H9 (cell line): ENCODE data around the gene ILK. TPM values are rescaled to one million over a fixed set of nuclear protein-coding genes. Genes with fewer than 3 reads are reported as not detected.

Experiments
- DNase-seq: peaks from one replicate; pipeline ENCODE4 v3.0.0-alpha.2; 2017
- H2AFZ ChIP-seq: one replicate; pipeline ENCODE4 v1.6.1; 2013; ENCODE audit warnings: mild to moderate bottlenecking, low read length, control low read depth, moderate library complexity
- H2AK5ac ChIP-seq: 2 replicates; pipeline ENCODE4 v1.6.1; 2013; ENCODE audit warnings: low read length, control low read depth, mixed read lengths; ENCODE audit not compliant: insufficient read length
- H2BK120ac ChIP-seq: one replicate; pipeline ENCODE4 v1.6.1; 2013; ENCODE audit warnings: low read depth, mild to moderate bottlenecking, low read length, control low read depth, inconsistent platforms; ENCODE audit not compliant: poor library complexity, severe bottlenecking
- H2BK12ac ChIP-seq: 2 replicates; pipeline ENCODE4 v1.6.1; 2013; ENCODE audit warnings: low read length, control low read depth, mixed read lengths, low read depth; ENCODE audit not compliant: insufficient read length
- H2BK15ac ChIP-seq: 2 replicates; pipeline ENCODE4 v1.6.1; 2013; ENCODE audit warnings: low read depth, low read length, control low read depth
- H2BK20ac ChIP-seq: one replicate; pipeline ENCODE4 v1.6.1; 2013; ENCODE audit warnings: low read depth, mild to moderate bottlenecking, low read length, control low read depth, inconsistent platforms; ENCODE audit not compliant: poor library complexity, severe bottlenecking
- H2BK5ac ChIP-seq: 2 replicates; pipeline ENCODE4 v1.6.1; 2013; ENCODE audit warnings: low read length, control low read depth, mixed read lengths; ENCODE audit not compliant: insufficient read length
- H3K14ac ChIP-seq: 2 replicates; pipeline ENCODE4 v1.6.1; 2013; ENCODE audit warnings: low read length, control low read depth; ENCODE audit not compliant: insufficient read depth
- H3K18ac ChIP-seq: 2 replicates; pipeline ENCODE4 v1.6.1; 2013; ENCODE audit warnings: low read depth, mild to moderate bottlenecking, mixed read lengths, low read length, control low read depth; ENCODE audit not compliant: insufficient read length
- H3K23ac ChIP-seq: 2 replicates; pipeline ENCODE4 v1.6.1; 2013; ENCODE audit warnings: low read length, control low read depth, mixed read lengths, low read depth; ENCODE audit not compliant: insufficient read length
- H3K23me2 ChIP-seq: 2 replicates; pipeline ENCODE4 v1.6.1; 2013; ENCODE audit warnings: low read depth, mild to moderate bottlenecking, mixed read lengths, low read length, control low read depth; ENCODE audit not compliant: insufficient read length, poor library complexity, severe bottlenecking
- H3K27ac ChIP-seq: 2 replicates; pipeline ENCODE4 v1.5.1; 2013; ENCODE audit warnings: low read length, control low read depth, mixed read lengths, low read depth; ENCODE audit not compliant: insufficient read length
- H3K27me3 ChIP-seq: 2 replicates; pipeline ENCODE4 v1.6.1; 2013; ENCODE audit warnings: low read length, control low read depth, inconsistent platforms; ENCODE audit not compliant: insufficient read depth
- H3K4ac ChIP-seq: 2 replicates; pipeline ENCODE4 v1.6.1; 2013; ENCODE audit warnings: low read depth, mild to moderate bottlenecking, control low read depth, inconsistent platforms, low read length, moderate library complexity
- H3K4me1 ChIP-seq: 2 replicates; pipeline ENCODE4 v1.6.1; 2013; ENCODE audit warnings: low read length, control low read depth, inconsistent platforms; ENCODE audit not compliant: insufficient read depth
- H3K4me2 ChIP-seq: 2 replicates; pipeline ENCODE4 v1.6.1; 2013; ENCODE audit warnings: low read length, control low read depth, mixed read lengths; ENCODE audit not compliant: insufficient read length, insufficient read depth
- H3K56ac ChIP-seq: 2 replicates; pipeline ENCODE4 v1.6.1; 2013; ENCODE audit warnings: low read depth, mild to moderate bottlenecking, mixed read lengths, low read length, control low read depth; ENCODE audit not compliant: insufficient read length
- H3K79me1 ChIP-seq: 2 replicates; pipeline ENCODE4 v1.6.1; 2013; ENCODE audit warnings: low read depth, mild to moderate bottlenecking, moderate library complexity, low read length, control low read depth, inconsistent platforms; ENCODE audit not compliant: insufficient read depth, poor library complexity, severe bottlenecking
- H3K79me2 ChIP-seq: 2 replicates; pipeline ENCODE4 v1.6.1; 2013; ENCODE audit warnings: low read length, control low read depth, inconsistent platforms; ENCODE audit not compliant: insufficient read depth
- H3K9ac ChIP-seq: 2 replicates; pipeline ENCODE4 v1.6.1; 2013; ENCODE audit warnings: low read length, control low read depth, mixed read lengths; ENCODE audit not compliant: insufficient read length; ENCODE audit errors: extremely low read depth
- H3K9me3 ChIP-seq: one replicate; pipeline ENCODE4 v1.6.1; 2013; ENCODE audit warnings: low read depth, low read length, inconsistent platforms; ENCODE audit not compliant: control insufficient read depth
- H3T11ph ChIP-seq: one replicate; pipeline ENCODE4 v1.6.1; 2013; ENCODE audit warnings: mild to moderate bottlenecking, low read length, control low read depth, inconsistent platforms
- H4K20me1 ChIP-seq: one replicate; pipeline ENCODE4 v1.6.1; 2013; ENCODE audit not compliant: control insufficient read depth, insufficient read length, insufficient read depth
- H4K5ac ChIP-seq: 2 replicates; pipeline ENCODE4 v1.6.1; 2013; ENCODE audit warnings: low read depth, mild to moderate bottlenecking, mixed read lengths, low read length, control low read depth; ENCODE audit not compliant: insufficient read length
- H4K8ac ChIP-seq: replicated peaks from 2 replicates; pipeline ENCODE4 v1.6.1; 2013; ENCODE audit warnings: low read length, control low read depth, mixed read lengths, low read depth; ENCODE audit not compliant: insufficient read length
- H4K91ac ChIP-seq: 2 replicates; pipeline ENCODE4 v1.6.1; 2013; ENCODE audit warnings: low read depth, mild to moderate bottlenecking, moderate library complexity, mixed read lengths, low read length, control low read depth; ENCODE audit not compliant: insufficient read length
- H3K27ac Mint-ChIP-seq, 3 experiments: 2 replicates in 2 of 3; 3 replicates in 1 of 3; pipeline ENCODE4 v1.8.0; 2020 to 2021; ENCODE audit warnings: mixed read lengths in 3 of 3, mild to moderate bottlenecking in 1 of 3, moderate library complexity in 1 of 3
- H3K27me3 Mint-ChIP-seq: 2 replicates; pipeline ENCODE4 v1.8.0; 2021; ENCODE audit warnings: low read depth, mild to moderate bottlenecking, moderate library complexity, mixed read lengths
- H3K36me3 Mint-ChIP-seq, 3 experiments: 2 replicates in 2 of 3; 3 replicates in 1 of 3; pipeline ENCODE4 v1.8.0; 2020 to 2021; ENCODE audit warnings: low read depth in 3 of 3, mixed read lengths in 3 of 3; ENCODE audit not compliant: insufficient read depth in 1 of 3
- H3K4me1 Mint-ChIP-seq, 2 experiments: 2 replicates each; pipeline ENCODE4 v1.8.0; 2020; ENCODE audit warnings: mixed read lengths in 2 of 2
- H3K4me3 Mint-ChIP-seq, 2 experiments: 2 replicates in 1 of 2; 3 replicates in 1 of 2; pipeline ENCODE4 v1.8.0; 2020 to 2021; ENCODE audit warnings: mild to moderate bottlenecking in 2 of 2, mixed read lengths in 2 of 2, moderate library complexity in 1 of 2
- H3K9me3 Mint-ChIP-seq, 2 experiments: 2 replicates in 1 of 2; 3 replicates in 1 of 2; pipeline ENCODE4 v1.8.0; 2020; ENCODE audit warnings: mild to moderate bottlenecking in 2 of 2, mixed read lengths in 2 of 2, moderate library complexity in 1 of 2
- WGBS: extraction: QIAGEN DNeasy Blood & Tissue Kit; methylation state at CpG from one replicate; pipeline ENCODE4 v1.1.7; 2013; ENCODE audit warnings: missing lambda C conversion rate, low lambda C conversion rate, mixed read lengths; ENCODE audit not compliant: insufficient read length; ENCODE audit errors: extremely low coverage; 5-methylcytosine and 5-hydroxymethylcytosine counted together
- total RNA-seq: library from RNA; stranded (reverse); gene quantifications from 2 replicates; pipeline ENCODE4 v1.2.1, GENCODE V29; 2021
- TF ChIP-seq, protein P1 (sequence below): fragments of 200-600 bp; sonication (generic); conservative IDR thresholded peaks from 3 replicates; pipeline ENCODE4 v1.8.0; 2021; ENCODE audit warnings: antibody characterized with exemption, mild to moderate bottlenecking

Gene ILK
- total RNA-seq, 1 experiment from 2014 or later: 100 TPM

DNA sequence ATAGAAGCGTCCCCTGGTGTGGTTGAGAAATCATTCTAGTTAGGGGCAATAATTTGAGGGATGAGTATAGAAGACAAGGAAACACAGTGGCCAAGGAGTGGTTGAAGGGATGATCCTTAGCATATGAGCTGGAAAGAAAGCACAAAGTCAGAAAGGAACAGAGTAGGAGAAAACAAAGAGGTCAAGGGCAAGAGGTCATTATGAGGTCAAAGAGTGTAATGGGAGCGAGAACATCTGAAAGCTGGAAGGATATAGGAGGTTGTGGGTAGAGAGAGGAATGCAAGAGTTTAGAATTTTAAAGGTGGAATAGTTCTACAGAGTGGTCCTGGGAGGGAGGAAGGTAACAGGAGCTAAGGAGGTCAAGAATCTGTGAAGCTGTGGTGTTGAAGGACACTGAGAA is 50.1 kb downstream of the ILK start:
- no peak overlapping the region for H3K18ac ChIP-seq

More for the DNA sequence above, 50.1 kb downstream of the ILK start:
- Histone ChIP-seq H3K23me2 (peaks cover 7% of the 10 kb centered on the region), H3K4me2 (no peak overlapping the region), H2AK5ac (no peak overlapping the region), H3T11ph (no peak overlapping the region), H3K4ac (no peak overlapping the region), H3K27me3 (peaks cover 23% of the 10 kb centered on the region; the same call in 1 of the 2 replicates), H4K91ac (no peak overlapping the region), H3K9ac (no peak overlapping the region), H4K8ac (no peak overlapping the region), H3K56ac (no peak overlapping the region), H3K23ac (no peak overlapping the region), H2BK5ac (no peak overlapping the region), H3K27ac (no peak overlapping the region), H3K14ac (no peak overlapping the region), H4K20me1 (no peaks in the 10 kb centered on the region), H2AFZ (no peak overlapping the region), H4K5ac (no peak overlapping the region), H2BK120ac (no peak overlapping the region), H3K79me1 (no peaks in the 10 kb centered on the region), H2BK15ac (no peak overlapping the region), H3K9me3 (no peaks in the 10 kb centered on the region), H3K4me1 (peaks cover 1% of the 10 kb centered on the region; the same call in 1 of the 2 replicates), H2BK20ac (no peak overlapping the region), H2BK12ac (no peak overlapping the region), H3K79me2 (no peaks in the 10 kb centered on the region)
- TF ChIP-seq, protein P1, sequence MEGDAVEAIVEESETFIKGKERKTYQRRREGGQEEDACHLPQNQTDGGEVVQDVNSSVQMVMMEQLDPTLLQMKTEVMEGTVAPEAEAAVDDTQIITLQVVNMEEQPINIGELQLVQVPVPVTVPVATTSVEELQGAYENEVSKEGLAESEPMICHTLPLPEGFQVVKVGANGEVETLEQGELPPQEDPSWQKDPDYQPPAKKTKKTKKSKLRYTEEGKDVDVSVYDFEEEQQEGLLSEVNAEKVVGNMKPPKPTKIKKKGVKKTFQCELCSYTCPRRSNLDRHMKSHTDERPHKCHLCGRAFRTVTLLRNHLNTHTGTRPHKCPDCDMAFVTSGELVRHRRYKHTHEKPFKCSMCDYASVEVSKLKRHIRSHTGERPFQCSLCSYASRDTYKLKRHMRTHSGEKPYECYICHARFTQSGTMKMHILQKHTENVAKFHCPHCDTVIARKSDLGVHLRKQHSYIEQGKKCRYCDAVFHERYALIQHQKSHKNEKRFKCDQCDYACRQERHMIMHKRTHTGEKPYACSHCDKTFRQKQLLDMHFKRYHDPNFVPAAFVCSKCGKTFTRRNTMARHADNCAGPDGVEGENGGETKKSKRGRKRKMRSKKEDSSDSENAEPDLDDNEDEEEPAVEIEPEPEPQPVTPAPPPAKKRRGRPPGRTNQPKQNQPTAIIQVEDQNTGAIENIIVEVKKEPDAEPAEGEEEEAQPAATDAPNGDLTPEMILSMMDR: no peak
- 100% methylated on average over 1 of the region's 2 CpGs for WGBS
- Mint-ChIP-seq H3K4me3 (no peak overlapping the region), H3K27ac (no peak overlapping the region), H3K36me3 (no peaks in the 10 kb centered on the region), H3K27me3 (peaks cover 21% of the 10 kb centered on the region), H3K9me3 (no peaks in the 10 kb centered on the region), H3K4me1 (peaks cover 10 to 11% of the 10 kb centered on the region in 2 experiments)
- DNase-seq: no peak
